HG03457 (cell line): Measurements from ENCODE around the gene CCL14.
"Not testable (repeated sequence)": the region's sequence is repeated elsewhere in the genome, so short reads cannot be mapped to it uniquely, and the experiment has no call there.

Experiments
- ATAC-seq: cut with Tn5 transposase; IDR thresholded peaks from one replicate; pipeline ENCODE4 v1.9.1; 2021; ENCODE audit warnings: moderate number of reproducible peaks; ENCODE audit not compliant: unreplicated experiment

The CCL14 gene

DNA sequence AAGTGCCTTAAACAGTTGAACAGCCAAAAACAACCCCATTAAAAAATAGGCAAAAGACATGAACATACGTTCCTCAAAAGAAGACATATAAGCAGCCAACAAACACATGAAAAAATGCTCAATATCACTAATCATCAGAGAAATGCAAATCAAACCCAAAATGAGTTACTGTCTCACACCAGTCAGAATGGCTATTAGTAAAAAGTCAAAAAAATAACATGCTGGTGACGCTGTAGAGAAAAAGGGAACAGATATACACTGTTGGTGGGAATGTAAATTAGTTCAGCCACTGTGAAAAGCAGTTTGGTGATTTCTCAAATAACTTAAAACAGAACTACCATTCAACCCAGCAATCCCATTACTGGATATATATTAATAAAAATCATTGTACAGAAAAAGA is 8.8 kb upstream of the CCL14 start:
- ATAC-seq = not testable (repeated sequence)

GRCh38 chr17:35991075-35991474 is 4.5 kb upstream of the CCL14 start:
- ATAC-seq = no peak

GRCh38 chr17:35988164-35988563 is 1.6 kb upstream of the CCL14 start:
- ATAC-seq = no peak

DNA sequence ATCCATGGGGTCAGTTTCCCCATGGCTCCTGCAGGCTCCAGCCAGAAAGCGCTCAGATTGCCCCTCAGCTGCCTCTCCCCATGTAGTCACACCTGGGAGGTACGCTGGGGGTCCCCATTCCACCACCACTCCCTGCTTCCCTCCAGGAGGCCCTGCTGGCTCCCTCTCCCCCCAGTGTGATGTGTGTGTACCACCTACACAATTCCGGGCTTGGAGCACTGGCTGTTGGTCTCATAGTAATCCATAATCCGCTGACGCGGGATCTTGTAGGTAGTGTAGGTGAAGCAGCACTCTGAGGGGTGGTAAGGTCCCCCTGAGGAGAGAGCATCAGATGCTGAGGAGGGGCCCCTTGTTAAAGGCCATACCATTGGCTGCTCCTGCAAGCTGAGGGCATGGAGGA is 2.4 kb downstream of the CCL14 start:
- ATAC-seq = no peak

GRCh38 chr17:35982409-35983191 is 3.9 kb downstream of the CCL14 start:
- no peak for ATAC-seq

DNA sequence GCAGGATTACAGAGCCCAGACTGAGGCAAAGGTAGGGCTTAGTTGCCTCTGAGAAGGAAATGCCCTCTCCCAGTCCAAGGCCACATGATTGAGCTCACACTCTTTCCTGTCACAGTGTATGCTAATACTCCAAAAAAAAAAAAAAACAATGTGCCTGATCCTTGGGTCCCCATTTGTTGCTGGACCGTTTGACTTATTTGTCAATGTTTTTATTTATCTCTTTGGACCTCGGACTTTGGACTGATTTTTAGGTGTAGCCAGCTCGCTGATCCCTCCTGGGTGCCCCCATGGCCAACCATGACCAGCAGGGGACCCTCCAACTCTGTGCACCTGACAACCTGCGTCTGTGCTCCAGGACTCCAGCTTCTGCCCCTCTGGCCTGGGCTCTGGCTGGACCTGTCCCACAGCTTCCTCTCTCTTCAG is 4.6 kb downstream of the CCL14 start:
- ATAC-seq = no peak

DNA sequence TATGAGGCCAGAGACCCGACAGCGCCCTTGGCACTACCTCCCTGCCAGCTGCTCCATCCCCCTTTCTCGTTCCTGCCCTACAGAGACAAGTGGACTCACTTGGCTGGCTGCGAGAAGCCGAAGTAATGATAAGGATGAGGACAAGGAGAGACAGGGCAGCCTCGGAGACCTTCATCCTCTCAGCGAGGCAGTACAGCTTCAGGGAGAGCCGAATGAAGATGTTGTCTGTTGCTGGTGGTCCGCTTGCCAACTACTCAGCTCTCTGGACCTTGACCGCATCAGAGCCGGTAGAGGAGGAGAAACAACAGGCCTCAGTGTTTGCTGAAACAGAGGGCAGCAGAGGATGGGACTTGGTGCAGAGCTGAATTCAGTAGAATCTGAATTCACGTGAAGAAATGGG is 5.3 kb downstream of the CCL14 start, which contains the start of gene CCL16:
Gene CCL16 (minus strand): TSS at position 252 of the 400 bp plus-strand sequence. CDS start 77 bp downstream, at position 175.
- ATAC-seq = no peak

DNA sequence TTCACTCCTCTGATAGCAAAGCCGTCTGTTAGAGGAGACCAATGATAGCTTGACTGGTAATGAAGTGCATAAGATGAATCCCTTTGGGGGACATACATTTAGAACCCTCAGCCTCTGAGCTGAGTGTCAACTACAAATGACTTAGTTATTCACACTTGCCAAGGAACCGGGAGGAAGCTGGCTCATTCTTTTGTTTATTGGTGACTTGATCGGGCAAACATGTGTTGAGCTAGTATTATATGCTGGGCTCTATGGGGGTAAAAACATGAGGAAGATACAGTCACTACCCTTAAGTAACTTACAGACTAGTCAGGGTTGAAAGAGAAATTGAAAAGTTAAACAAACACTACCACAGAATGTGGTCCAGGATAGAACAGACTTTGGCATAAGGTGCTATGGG is 8.2 kb downstream of the CCL14 start:
- no peak for ATAC-seq

- no peak for ATAC-seq
Measured at GRCh38 chr17:35977509-35977908, 9.0 kb downstream of the CCL14 start.

- no peak for ATAC-seq
Measured at GRCh38 chr17:35973333-35974260, 12.9 kb downstream of the CCL14 start.

- no peak for ATAC-seq
Measured at GRCh38 chr17:35972945-35973332, 13.6 kb downstream of the CCL14 start.

DNA sequence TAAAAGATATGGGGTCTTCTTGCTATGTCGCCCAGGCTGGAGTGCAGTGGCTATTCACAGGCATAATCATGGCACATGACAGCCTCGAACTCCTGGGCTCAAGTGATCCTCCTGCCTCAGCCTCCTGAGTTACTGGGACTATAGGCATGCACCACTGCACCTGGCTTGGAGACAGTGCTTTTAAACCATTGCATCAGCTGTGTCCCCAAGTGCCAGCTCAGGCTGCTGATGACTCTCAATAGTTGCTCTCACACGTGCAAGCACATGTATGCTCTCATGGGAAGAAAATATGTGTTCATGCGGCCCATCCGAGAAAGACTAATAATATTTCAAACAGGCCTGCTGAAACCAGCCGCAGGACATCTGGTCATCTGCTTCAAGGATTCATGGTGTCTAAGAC is 14.0 kb downstream of the CCL14 start:
- ATAC-seq = no peak

DNA sequence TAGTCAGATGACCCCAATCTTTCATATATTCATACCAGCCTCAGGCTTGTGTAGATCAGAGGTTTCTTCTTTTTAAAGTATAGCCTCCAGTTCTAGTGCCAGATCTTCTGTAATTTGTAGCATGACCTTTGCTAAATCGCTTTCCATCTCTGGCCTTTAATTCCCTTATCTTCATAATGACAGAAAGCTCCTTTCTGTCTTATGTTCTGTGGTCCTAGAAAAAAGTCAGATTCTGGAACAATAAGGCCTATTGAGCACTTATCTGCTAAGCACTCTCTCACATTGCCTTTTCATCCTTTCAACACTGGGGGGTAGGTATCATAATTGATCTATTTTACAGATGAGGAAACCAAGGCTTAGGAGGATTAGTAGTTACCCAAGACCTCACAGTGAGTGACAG is 14.5 kb downstream of the CCL14 start:
- ATAC-seq = no peak

GRCh38 chr17:35969558-35970380 is 16.8 kb downstream of the CCL14 start:
- no peak for ATAC-seq

GRCh38 chr17:35968520-35969054 is 17.9 kb downstream of the CCL14 start:
- ATAC-seq = no peak

GRCh38 chr17:35965272-35965671 is 21.3 kb downstream of the CCL14 start:
- ATAC-seq = no peak

DNA sequence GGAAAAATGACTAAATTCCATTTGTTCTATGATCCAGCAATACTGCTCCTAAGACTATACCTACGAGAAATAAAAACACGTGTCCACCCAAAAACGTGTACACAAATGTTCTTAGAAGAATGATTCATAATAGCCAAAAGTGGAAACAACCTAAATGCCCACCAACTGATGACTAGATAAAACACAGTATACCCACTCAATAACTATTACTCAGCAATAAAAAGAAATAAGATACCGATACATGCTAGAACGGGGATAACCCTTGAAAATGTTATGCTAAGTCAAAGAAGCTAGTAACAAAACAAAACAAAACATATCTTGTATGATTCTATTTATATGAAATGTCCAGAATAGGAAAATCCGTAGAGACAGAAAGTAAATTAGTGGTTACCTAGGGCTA is 22.9 kb downstream of the CCL14 start:
- ATAC-seq = no peak

DNA sequence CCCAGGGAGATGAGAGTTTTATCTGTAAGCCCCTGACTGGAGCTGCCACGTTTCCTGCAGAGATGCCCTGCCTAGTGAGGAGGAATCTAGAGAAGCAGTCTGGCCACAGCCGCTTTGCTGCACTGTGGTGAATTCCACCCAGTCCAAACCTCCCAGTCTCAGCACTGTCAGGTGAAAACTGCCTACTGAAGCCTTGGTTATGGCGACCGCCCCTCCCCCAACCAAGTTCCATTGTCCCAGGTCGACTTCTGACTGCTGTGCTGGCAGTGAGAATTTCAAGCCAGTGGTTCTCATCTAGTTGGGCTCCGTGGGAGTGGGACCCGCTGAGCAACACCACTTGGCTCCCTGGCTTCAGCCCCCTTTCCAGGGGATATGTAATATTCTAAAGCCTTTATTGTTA is 32.8 kb downstream of the CCL14 start:
- ATAC-seq = no peak

GRCh38 chr17:35949401-35949800 is 37.1 kb downstream of the CCL14 start:
- ATAC-seq = no peak

DNA sequence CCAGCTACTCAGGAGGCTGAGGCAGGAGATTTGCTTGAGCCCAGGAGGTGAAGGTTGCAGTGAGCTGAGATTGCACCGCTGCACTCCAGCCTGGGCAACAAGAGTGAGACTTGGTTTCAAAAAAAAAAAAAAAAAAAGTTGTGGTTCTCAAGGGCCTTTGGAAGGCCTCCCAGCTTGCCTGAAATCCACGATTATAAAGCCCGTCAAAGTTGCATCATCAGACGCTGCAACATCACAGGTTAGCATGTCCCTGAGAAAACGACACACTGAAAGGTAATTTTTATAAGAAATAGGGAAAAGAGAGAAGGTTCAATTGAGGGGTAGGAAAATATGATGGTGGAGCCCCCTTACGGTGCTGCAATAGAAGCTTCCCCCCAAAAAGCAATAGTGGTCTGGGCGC is 38.4 kb downstream of the CCL14 start:
- no peak for ATAC-seq

DNA sequence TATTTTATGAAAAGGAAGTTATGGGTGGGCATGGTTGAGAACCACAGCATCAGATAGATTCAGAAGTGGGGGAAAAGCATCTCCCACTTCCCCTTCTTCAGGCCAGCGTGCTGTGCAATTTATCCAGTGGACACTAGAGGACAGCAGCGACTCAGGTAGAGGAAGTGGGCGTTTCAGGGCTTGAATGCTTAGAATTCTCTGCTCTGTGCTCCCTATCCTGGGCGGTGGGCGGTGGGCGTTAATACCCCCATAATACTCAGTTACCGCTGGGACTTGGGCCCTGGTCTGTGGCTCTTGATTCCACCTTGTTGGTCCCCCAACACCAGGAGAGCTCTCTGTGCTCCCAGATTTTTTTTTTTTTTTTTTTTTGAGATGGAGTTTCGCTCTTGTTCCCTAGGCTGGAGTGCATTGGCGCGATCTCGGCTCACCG is 39.4 kb downstream of the CCL14 start:
- ATAC-seq = no peak
